ENCODE measurements around the gene ZFP57.

The ZFP57 gene

GRCh38 chr6:29680904-29681303, at the start of gene ZFP57:
Gene ZFP57, minus strand, starts transcription at chr6:29681152. Its CDS starts 4,149 bp downstream, at chr6:29677003.
- no peak for DNase-seq

- no peak for DNase-seq
Observed at GRCh38 chr6:29730575-29731126, 49.7 kb upstream of the ZFP57 start.

- DNase-seq, result no peak
Observed at GRCh38 chr6:29729774-29730328, 48.9 kb upstream of the ZFP57 start.

- DNase-seq, result no peak
Observed at GRCh38 chr6:29728875-29729270, 47.9 kb upstream of the ZFP57 start.

- DNase-seq, result no peak
Observed at GRCh38 chr6:29728173-29728874, 47.4 kb upstream of the ZFP57 start.

GRCh38 chr6:29727637-29728036, 46.7 kb upstream of the ZFP57 start:
- no peak for DNase-seq

- DNase-seq, result no peak
Observed at GRCh38 chr6:29726571-29727194, 45.7 kb upstream of the ZFP57 start.

- no peak for DNase-seq
Observed at GRCh38 chr6:29726001-29726400, 45.0 kb upstream of the ZFP57 start.

- no peak for DNase-seq
Observed at GRCh38 chr6:29724937-29725869, 44.3 kb upstream of the ZFP57 start.

GRCh38 chr6:29723666-29724588, 43.0 kb upstream of the ZFP57 start:
- peak; percentile 81 for DNase-seq

- DNase-seq, result peak; percentile 82
Observed at GRCh38 chr6:29723262-29723665, 42.3 kb upstream of the ZFP57 start, which contains the start of gene HLA-F. Gene HLA-F, plus strand, starts transcription at chr6:29723434. Its CDS starts 30 bp downstream, at chr6:29723464.

- DNase-seq, result peak; percentile 36
Observed at GRCh38 chr6:29720863-29721262, 39.9 kb upstream of the ZFP57 start.

GRCh38 chr6:29710281-29710941, 29.5 kb upstream of the ZFP57 start:
- no peak for DNase-seq

- peak; percentile 31 for DNase-seq
Observed at GRCh38 chr6:29709188-29709587, 28.2 kb upstream of the ZFP57 start.

- DNase-seq, result peak; percentile 50
Observed at GRCh38 chr6:29708432-29709179, 27.7 kb upstream of the ZFP57 start.

GRCh38 chr6:29705389-29706231, 24.7 kb upstream of the ZFP57 start:
- DNase-seq, result no peak

GRCh38 chr6:29702519-29703103, 21.7 kb upstream of the ZFP57 start:
- DNase-seq, result peak; percentile 85

- no peak for DNase-seq
Observed at GRCh38 chr6:29696147-29697125, 15.5 kb upstream of the ZFP57 start.

Data from activated T-cell treated with anti-CD3 and anti-CD28 coated beads, Interleukin-2, amount 50 U/mL, for 1 hour (primary cell).